Tibial nerve (tissue), 4 donors: ENCODE data around the gene IL9R.

Experiments used
- CTCF ChIP-seq, 5 experiments: fragments of 200-600 bp in 3 of 5; fragments of 450-650 bp in 2 of 5; sonication (generic) in 3 of 5; IDR thresholded peaks; one replicate each; pipeline ENCODE4 v1.5.1; 2016 to 2019; ENCODE audit warnings: antibody characterized with exemption in 5 of 5, mild to moderate bottlenecking in 3 of 5, moderate library complexity in 2 of 5
- EP300 ChIP-seq, 2 donors: sonication (generic); formaldehyde crosslinking; IDR thresholded peaks; one replicate each; pipeline ENCODE4 v1.6.1; 2017; ENCODE audit warnings: antibody characterized with exemption in 2 of 2, mild to moderate bottlenecking in 1 of 2
- POLR2A ChIP-seq, 2 donors: fragments of 450-650 bp; IDR thresholded peaks; one replicate each; pipeline ENCODE4 v1.6.1; 2017; ENCODE audit warnings: antibody characterized with exemption in 2 of 2, mild to moderate bottlenecking in 2 of 2, moderate library complexity in 2 of 2

GRCh38 chrX:155959018-155959587, 38.4 kb upstream of the IL9R start:
- TF ChIP-seq POLR2A (IDR thresholded peaks at IDR 0.05) (no peak), CTCF (IDR thresholded peaks at IDR 0.05) (no peak), EP300 (IDR thresholded peaks at IDR 0.05) (no peak)
